Neutrophil (primary cell): Measurements from ENCODE around the gene TXLNB.

ENCODE experiments used
- H3K27ac ChIP-seq: fragments of 200-600 bp; sonication (generic); 2 replicates; pipeline ENCODE4 v1.5.1; 2016; ENCODE audit warnings: mild to moderate bottlenecking, moderate library complexity
- H3K27me3 ChIP-seq: fragments of 200-600 bp; sonication (generic); 2 replicates; pipeline ENCODE4 v1.6.0; 2016; ENCODE audit warnings: mild to moderate bottlenecking
- H3K36me3 ChIP-seq: fragments of 200-600 bp; sonication (generic); 2 replicates; pipeline ENCODE4 v1.5.1; 2017
- H3K4me1 ChIP-seq, 2 experiments: fragments of 200-600 bp in 1 of 2; sonication (generic) in 1 of 2; 1 replicate in 1 of 2; 2 replicates in 1 of 2; pipeline versions ENCODE4 v1.5.1 to v1.6.1; 2013 to 2016; ENCODE audit warnings: low read depth in 1 of 2, low read length in 1 of 2, mild to moderate bottlenecking in 1 of 2, moderate library complexity in 1 of 2; ENCODE audit not compliant: control insufficient read depth in 1 of 2, insufficient read depth in 1 of 2
- H3K4me3 ChIP-seq, 2 experiments: fragments of 200-600 bp in 1 of 2; sonication (generic) in 1 of 2; 1 replicate in 1 of 2; 2 replicates in 1 of 2; pipeline ENCODE4 v1.5.1; 2013 to 2016; ENCODE audit warnings: low read depth in 1 of 2, low read length in 1 of 2, mild to moderate bottlenecking in 1 of 2, moderate library complexity in 1 of 2
- H3K9me3 ChIP-seq: fragments of 200-600 bp; sonication (generic); 2 replicates; pipeline ENCODE4 v1.5.1; 2016
- TF ChIP-seq, protein P1 (sequence below): fragments of 200-600 bp; sonication (generic); IDR thresholded peaks from 2 replicates; pipeline ENCODE4 v1.5.1; 2016; ENCODE audit warnings: antibody characterized with exemption

The TXLNB gene

DNA sequence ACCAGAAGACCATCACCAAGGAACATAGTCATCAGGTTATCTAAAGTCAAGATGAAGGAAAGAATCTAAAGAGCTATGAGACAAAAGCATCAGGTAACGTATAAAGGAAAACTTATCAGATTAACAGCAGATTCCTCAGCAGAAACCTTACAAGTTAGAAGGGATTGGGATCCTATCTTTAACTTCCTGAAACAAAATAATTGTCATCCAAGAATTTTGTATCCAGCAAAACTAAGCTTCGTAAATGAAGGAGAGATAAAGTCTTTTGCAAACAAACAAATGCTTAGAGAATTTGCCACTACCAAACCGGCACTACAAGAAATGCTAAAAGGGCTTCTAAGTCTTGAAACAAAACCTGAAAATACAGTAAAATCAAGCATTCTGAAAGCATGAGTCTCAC, 86.0 kb downstream of the TXLNB start:
- no peaks in the 10 kb centered on the region for H3K4me1 ChIP-seq
- no peaks in the 10 kb centered on the region for H3K36me3 ChIP-seq
- no peaks in the 10 kb centered on the region for H3K27me3 ChIP-seq
- no peak overlapping the region for H3K4me3 ChIP-seq
- TF ChIP-seq, protein P1, sequence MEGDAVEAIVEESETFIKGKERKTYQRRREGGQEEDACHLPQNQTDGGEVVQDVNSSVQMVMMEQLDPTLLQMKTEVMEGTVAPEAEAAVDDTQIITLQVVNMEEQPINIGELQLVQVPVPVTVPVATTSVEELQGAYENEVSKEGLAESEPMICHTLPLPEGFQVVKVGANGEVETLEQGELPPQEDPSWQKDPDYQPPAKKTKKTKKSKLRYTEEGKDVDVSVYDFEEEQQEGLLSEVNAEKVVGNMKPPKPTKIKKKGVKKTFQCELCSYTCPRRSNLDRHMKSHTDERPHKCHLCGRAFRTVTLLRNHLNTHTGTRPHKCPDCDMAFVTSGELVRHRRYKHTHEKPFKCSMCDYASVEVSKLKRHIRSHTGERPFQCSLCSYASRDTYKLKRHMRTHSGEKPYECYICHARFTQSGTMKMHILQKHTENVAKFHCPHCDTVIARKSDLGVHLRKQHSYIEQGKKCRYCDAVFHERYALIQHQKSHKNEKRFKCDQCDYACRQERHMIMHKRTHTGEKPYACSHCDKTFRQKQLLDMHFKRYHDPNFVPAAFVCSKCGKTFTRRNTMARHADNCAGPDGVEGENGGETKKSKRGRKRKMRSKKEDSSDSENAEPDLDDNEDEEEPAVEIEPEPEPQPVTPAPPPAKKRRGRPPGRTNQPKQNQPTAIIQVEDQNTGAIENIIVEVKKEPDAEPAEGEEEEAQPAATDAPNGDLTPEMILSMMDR, result no peak
- peaks cover 5% of the 10 kb centered on the region for H3K9me3 ChIP-seq
- no peak overlapping the region for H3K27ac ChIP-seq

DNA sequence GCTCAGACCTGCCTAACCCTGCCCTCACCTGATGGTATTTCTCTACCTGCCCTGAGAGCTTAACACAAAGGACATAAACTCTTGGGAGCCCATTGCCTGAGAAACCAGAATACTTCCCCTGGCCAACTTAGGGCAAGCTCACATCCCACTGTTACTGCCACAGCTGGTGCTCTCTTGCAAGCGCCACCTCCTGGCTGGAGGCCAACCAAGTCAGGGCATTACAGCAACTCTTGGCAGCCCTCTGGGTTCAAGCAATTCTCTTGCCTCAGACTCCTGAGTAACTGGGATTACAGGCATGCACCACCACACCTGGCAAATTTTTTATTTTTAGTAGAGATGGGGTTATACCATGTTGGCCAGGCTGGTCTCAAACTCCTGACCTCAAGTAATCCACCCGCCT, 86.8 kb downstream of the TXLNB start:
- Histone ChIP-seq H3K4me1 (no peaks in the 10 kb centered on the region), H3K9me3 (peaks cover 5% of the 10 kb centered on the region), H3K36me3 (no peaks in the 10 kb centered on the region), H3K4me3 (no peak overlapping the region), H3K27me3 (no peaks in the 10 kb centered on the region), H3K27ac (no peak overlapping the region)
- TF ChIP-seq, protein P1, result no peak

DNA sequence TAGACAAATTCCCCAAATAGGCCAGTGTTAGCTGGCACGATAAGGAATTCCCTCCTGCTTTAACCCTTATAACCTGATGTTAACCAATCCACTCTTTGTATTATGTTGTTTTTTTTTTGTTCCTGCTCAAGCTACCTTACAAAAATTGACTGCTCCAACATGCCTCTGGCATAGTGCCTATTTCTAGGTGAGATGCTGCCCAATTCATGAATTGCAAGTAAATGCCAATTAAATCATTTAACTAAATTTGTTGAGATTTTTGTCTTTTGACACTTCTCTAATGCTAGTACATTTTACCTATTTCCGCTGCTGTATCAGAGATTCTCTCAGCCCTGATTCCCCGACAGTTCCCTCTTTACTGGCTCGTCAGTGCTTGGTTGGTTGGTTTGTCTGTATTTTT, 90.4 kb downstream of the TXLNB start:
- no peaks in the 10 kb centered on the region for H3K4me1 ChIP-seq
- H3K27me3 ChIP-seq, result no peaks in the 10 kb centered on the region
- TF ChIP-seq, protein P1, result no peak
- no peak overlapping the region for H3K4me3 ChIP-seq
- peaks cover 5% of the 10 kb centered on the region for H3K9me3 ChIP-seq
- no peaks in the 10 kb centered on the region for H3K36me3 ChIP-seq
- H3K27ac ChIP-seq, result no peak overlapping the region

DNA sequence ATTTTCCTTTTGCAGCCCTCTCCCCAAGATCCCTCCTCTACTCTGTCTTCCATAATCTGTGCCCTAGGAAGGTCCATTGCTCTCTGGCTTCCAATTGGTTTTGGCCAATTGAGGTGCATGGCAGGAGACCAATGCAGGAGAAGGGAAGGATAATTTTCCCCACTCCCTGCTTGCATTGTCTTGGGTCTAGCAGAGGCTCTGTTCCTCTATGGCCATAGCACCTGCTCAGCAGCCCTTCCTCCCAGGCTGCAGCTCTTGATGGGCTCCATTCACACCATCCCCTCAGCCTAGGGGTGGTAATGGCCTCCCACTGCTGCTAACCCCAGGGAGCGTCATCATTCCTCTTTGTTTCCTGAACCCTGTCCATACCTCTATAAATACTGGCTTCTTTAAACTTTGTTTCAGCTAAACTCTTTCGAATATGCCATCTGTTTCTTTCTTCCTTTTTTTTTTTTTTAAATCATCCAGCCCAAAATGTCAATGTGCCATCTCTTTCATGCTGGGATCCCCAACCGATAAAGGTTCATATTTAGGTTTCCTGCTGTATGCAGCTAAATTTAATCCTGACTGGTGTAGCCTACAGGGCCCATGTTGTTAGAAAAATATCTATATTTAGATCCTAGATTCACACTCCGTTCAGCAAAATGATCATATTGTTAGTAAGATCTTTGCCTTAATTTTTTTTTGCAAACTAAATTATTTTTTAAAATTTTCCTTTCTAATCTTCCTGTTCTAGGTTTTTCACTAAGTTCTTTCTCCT, 93.1 kb downstream of the TXLNB start:
- Histone ChIP-seq H3K27me3 (no peaks in the 10 kb centered on the region), H3K27ac (no peak overlapping the region), H3K9me3 (no peaks in the 10 kb centered on the region), H3K36me3 (no peaks in the 10 kb centered on the region), H3K4me3 (no peak overlapping the region), H3K4me1 (no peaks in the 10 kb centered on the region)
- TF ChIP-seq, protein P1, result no peak

DNA sequence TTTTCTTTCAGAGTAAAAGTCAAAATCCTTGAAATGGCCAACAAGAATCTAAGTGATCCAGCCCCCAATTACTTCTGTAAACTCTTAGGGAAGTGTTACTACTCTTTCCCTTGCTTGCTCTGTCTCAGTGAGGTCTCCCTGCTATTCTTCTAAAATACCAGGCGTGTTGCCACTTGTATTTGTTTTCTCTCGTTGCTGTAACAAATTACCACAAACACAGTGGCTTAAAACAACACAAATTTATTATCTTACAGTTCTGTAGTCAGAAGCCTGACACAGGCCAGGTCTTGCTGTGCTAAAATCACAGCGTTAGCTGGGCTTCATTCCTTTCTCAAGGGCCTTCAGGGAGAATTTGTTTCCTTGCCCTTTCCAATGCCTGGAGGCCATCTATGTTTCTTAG, 97.1 kb downstream of the TXLNB start:
- TF ChIP-seq, protein P1, result no peak
- H3K36me3 ChIP-seq, result no peaks in the 10 kb centered on the region
- H3K27me3 ChIP-seq, result no peaks in the 10 kb centered on the region
- no peaks in the 10 kb centered on the region for H3K4me1 ChIP-seq
- H3K9me3 ChIP-seq, result no peaks in the 10 kb centered on the region
- H3K27ac ChIP-seq, result no peak overlapping the region
- no peak overlapping the region for H3K4me3 ChIP-seq
